ENCODE results near the gene TPM3.
A peak's percentile ranks its signal among the peaks of the same experiment; 100 is the strongest.
"Not testable (repeated sequence)": the region's sequence is repeated elsewhere in the genome, so short reads cannot be mapped to it uniquely, and the experiment has no call there.

TPM3 gene

DNA sequence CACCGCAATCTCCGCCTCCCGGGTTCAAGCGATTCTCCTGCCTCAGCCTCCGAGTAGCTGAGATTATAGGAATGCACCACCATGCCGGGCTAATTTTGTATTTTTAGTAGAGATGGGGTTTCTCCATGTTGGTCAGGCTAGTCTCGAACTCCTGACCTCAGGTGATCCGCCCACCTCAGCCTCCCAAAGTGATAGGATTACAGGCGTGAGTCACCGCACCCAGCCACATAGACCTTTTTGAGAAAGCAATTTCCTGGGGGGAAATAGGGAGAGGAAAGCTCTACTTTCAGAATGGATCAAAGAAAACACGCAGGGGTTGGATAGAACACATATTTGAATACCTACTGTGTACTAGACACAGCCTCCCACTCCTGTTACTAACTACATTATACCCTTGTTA, 13.9 kb upstream of the TPM3 start:
- DNase-seq, result peak; percentile 27
- not testable (repeated sequence) for ATAC-seq

DNA sequence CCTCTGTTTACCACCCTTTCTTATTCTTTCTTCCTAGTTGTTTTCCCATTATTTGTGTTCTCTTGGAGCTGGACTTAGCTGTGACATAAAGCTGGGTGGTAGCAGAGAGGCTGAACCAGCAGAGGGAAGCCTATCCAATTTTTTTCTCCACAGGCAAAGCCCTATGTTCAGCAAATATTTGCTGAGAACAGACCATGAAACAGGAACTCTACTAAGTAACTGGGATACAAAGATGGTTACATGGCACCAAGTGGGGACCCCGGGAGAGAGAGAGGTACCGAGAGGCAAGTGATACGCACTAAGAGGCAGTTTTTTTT, 7.6 kb upstream of the TPM3 start:
- DNase-seq, result no peak
- ATAC-seq, result no peak

DNA sequence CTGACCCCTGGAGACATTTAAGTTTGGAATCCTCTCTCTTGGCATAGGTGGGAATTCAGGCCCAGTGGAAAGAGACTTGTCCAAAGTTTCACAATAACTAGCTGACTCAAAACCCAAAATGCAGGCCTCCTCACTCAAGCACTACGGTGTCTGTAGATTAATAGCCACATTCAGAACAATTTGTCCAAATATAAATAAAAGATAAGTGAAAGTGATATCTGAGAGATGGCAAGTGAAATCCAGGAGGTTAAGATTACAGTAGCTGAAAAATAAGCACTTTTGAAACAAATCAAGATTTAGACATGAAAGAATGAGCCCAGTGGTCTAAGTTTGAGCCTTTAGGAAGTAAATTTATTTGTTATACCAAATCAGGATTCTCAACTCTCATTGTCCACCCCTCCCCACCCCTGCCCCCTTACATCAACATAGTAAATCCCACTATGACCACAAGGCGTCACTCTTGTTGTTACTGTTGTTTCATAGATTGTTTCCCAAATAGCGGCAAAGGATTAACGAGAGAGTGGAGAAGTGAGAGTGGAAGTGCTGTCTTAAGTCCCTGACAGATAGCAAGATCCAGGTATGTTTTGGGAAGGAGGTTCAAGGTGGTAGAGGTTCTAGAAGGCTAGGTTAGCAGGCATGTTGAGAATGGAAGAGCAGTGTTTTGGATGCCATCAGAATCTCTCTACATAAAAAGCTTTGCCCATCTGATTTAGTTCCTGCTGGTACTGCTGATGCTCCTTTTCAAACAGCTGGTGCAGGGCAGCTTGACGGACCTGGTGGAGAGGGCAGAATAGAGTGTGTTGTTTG, 7.1 kb upstream of the TPM3 start:
- peak; percentile 55 for ATAC-seq
- DNase-seq, result peak; percentile 41

DNA sequence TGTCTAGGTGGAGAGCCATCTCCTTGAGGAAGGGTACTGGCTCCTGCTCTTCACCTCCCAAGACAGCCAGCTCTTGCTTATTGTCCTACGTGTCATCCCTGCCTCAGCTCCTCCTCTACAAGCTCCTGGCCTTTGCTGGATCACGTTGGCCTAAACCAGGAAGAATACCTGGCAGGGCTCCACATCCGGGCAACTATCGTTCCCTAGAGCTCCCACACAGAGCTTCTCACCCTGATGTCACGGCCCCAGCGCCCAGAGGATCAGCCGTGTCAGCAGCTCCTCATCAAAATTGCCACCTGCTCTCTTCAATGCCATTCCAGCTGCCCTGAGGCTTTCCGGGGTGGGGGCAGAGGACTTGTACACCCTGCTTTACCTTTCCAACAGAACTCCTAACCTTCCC, 1.9 kb upstream of the TPM3 start:
- ATAC-seq, result no peak
- DNase-seq, result no peak

DNA sequence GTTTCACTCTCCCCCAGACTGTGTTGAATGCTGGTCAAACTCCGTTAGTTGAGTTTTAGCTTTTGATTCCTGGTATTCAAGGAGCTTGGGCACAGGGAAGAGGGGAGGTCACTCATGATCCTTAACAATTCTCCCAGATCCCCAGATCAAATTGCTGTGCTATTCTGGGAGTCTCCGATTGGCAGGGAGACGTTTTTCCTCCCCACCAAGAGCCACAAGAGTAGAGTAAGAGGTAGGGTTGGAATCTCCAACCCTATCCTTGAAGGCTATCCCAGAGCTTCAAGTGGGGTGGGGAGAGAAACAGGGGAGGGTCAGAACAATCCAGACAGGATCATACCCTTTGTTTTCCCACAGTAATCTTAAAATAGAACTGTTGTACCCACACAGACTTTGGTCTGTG, 576 bp upstream of the TPM3 start:
- no peak for ATAC-seq
- no peak for DNase-seq

DNA sequence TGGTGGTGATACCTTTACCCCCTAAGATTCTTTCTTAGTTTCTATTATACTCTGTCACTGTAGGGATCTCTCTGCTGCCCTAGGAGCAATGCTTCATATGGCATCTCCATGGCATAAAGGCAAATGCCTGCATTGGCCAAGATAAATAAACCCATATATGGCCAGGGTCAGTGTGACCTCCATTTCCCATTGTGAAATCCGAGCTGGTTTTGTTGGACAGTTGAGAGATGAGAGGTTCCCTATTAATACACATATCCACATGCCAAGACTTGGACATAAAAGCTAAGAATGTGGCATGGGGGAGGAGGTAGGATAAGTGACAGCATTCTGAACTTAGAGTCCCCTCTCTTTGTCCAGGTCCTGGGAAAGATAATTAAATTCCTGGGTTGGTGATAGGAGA, 1.4 kb downstream of the TPM3 start:
- ATAC-seq, result no peak
- DNase-seq, result no peak

DNA sequence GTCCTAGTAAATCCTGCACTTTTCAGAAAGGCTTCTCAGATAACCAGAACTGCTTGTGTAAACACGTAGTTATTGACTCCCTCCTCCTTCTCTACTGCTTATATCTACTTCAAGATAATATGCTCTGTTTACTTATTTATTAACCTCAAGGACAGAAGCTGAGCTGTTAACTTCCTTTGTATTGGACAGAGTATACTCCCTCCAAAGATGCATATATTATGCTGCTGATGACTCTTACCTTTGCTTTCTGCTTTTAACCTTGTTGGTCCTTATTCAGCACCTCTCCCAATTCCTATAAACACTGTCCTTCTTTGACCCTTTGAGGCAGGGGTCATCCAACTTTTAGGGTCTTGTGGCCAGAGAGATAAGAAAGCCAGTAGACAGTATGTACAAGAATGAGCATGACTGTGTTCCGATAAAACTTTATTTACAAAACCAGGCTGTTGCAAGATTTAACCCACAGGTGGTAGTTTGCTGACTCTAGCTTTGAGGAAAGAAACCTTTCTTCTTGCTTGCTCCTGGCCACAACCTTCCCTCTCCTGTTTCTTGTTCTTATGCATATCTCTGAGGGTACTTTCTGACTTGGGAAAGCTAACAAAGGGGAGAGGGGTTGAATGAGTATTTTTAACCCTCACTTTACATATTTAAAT, 4.9 kb downstream of the TPM3 start:
- DNase-seq, result no peak
- ATAC-seq, result no peak

DNA sequence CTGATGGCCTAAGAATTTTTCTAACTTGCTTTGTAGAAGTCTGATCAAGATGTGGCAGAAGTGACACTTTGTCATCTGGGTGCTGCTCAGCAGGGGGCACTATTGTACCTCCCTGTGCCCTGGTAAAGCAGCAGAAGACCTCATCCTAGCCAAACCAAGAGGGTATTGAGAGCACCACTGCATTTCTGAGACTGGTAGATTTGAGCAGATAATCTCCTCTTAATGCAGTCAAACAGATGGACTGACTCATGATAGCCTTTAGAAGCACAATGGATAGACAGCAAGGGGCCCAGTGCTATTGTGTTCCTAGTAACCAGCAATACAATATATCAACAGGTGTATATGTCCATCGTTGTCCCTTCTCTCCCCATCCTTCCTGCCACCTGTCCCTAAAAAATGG, 5.7 kb downstream of the TPM3 start:
- DNase-seq (peak; percentile 75), ATAC-seq (no peak)

DNA sequence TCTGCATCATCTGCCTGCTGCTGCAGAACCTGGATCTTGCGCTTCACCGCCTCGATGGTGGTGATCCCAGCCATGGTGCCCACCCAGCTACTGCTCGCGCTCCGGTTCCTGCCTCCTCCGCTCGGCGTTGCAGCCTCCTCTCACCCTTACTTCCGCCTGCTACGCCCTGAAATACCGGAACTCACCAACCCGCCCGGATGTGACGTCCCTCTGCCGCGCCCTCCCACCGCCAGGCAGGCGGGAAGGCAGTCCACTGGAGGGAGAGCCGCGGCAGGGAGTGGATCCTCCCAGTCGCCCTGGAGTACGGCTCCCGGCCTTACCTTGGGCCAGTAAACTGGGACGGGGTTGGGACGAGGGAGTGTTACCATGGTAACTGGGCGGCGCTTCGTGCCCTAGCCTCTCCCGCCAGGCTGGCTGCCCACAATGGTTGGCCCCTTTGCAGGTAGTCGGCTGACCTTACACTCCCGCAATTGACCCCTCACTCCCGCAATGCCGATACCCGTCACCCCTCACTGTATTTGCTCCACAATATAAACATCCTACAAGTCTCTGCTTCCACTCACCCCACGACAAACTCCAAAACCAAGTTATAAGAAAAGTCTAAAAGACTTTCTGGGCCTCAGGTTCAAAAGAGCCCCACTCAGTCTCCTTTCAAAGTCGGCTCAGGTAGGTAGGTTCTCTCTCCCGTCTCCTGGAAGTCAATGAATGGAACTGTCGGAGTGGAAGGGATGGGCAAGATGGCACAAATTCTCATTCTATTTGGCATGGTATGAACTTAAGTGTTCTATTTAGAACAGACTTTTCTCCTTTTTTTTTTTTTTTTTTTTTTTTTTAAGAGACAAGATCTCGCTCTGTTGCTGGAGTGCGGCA, 8.6 kb downstream of the TPM3 start:
- ATAC-seq (peak; percentile 82), DNase-seq (peak; percentile 97)

DNA sequence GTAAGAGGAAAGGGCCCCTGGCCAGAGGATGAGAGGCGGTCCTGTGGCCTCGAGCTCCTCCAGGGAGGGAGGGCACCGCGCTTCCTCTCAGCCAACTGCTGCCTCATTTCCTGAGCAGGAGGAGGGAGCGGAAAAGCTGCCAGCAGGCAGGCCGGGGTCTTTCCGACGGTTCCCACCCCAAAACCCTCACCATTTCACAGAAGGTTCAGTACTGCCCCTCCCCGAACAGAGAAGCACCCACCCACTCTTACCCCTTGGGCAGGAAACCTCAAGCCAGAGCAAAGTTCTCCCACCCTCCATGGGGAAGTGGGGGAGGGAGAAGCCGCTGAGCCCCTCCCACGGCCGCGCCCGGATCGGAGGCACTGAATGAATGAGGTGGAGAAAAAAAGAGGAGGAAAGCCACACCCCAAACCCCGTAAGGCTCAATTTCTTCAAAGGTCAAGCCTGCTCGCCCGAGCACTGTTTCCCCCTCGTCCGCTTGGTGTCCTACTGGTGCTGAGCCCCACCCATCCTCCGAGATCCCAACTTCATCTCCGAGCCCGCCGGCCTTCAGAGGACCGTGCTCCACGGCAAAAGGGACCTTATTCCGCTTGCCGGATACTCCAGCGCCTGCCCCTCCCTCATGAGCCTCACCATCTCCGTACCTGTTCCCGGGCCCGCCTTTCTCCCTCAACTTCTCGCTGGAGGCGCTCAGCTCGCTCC, 9.4 kb downstream of the TPM3 start:
- DNase-seq (peak; percentile 88), ATAC-seq (peak; percentile 83)

DNA sequence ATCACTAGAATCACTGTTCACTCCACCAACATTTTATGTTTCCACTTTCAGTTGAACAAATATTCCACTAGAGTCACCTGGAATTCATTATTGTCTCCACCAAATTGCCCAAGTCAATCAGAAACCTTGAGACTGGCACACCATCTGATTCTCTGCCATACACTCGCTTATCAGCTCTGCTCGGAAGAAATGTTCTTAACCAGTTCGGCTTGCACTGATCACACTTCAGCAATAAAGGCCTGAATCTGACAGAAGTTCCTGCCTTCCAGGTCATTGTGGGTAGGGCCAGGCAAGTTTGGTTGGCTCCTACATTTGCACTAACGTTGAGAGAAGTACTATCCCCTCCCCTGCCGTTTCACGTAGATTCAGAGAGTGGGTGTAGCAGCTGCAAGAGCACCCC, 10.0 kb downstream of the TPM3 start:
- DNase-seq (no peak), ATAC-seq (no peak)

DNA sequence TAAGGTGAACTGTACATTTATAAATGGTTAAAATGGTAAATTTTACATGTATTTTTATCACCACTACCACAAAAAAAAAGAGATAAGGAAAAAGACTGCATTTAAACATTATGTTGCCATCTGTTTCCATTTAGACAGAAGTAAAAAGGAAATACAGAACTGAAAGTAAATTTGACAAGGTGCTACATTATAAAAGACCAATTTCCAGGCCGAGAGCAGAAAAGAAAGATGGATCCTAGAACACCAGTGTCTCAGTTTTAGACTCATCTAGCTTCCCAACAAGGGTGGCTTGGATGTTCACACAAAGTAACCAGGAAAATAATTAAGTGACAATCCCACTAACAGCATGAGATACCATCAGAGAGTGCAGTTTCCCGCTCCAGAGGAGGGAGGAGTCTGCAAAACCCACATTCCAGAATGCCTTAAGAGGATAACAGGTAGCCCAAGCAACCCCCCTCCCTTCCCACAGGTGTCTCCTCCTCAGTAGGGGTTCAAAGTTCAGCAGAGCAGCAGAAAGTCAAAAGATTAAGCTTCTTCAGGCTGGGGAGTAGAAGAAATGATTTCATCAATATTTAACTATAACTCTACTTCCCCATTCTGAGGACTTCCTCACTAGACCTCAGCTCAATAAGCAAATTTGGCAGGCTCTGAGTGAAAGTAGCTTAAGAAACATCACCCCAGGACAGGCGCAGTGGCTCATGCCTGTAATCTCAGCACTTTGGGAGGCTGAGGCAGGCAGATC, 11.8 kb downstream of the TPM3 start:
- no peak for DNase-seq
- ATAC-seq, result no peak

DNA sequence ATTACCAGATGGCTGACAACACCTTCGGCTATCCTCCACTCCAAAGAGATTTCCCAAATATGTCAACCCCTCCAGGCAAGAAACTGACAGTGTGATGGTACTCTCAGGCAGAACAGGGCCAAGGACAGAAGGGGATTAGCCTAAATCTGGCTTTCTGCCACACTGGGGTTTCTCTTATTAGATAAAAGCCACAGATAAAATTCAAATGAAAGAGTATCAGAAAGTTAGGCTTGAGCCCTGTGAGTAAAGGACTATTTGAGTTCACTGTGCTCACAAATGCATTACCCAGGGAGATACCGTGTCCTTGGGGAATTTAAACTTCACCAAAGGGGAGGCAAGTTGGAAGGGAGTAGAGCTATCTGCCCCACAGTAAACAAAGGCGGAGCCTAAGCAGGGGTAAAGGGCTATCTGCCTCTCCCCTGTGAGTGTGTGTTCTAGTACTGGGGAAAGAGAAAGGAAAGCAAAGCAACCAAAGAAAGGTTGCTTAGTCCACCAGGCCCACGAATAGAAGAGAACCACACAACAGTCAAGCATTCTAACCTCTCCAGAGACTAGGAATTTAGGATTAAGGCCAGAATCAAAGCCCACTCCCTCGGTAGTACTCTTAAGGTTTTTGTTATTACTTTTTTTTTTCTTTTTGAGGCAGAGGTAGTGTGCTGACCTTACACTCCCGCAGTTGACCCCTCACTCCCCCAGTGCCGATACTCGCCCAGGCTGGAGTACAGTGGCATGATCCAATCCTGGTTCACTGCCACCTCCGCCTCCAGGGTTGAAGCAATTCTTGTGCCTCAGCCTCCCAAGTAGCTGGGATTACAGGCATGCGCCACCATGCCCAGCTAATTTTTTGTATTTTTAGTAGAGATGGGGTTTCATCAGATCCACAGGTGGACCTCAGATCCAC, 12.7 kb downstream of the TPM3 start:
- no peak for ATAC-seq
- no peak for DNase-seq

DNA sequence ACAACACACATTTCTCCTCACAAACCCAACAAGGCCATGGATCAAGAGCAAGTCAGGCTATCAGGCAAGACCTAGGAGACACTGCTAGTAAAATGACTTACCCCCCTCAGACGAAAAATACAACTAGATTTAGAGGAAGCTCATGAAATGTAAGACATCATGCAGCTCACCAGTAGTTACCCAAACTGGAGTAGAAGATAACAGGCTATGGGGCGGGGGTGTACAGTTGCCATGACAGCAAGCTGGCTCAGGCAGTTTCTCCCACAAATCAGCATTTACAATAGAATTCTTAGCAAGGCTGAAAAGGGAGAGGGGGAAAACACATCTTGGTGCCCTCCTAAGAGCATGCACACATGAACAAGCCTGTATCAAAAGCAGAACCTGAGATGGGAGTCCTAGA, 13.9 kb downstream of the TPM3 start:
- DNase-seq (no peak), ATAC-seq (no peak)

DNA sequence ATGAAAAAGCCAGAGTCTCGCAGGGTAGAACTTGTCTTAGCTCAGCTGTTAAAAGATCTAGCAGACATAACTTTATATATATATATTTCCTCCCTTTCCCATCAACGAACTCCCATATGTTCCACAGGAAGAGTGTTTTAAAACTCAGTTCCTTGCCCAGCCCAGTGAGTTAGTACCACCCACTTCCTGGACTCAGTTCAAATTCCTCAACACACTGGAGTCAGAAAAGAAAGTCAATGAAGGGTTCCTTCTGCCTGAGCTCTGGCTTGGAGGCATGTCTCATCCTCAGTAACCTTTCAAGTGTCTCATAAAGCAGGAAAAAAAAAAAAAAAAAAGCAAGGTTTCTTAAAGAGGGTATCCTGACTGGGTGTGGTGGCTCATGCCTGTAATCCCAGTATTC, 15.6 kb downstream of the TPM3 start:
- no peak for ATAC-seq
- DNase-seq, result no peak

DNA sequence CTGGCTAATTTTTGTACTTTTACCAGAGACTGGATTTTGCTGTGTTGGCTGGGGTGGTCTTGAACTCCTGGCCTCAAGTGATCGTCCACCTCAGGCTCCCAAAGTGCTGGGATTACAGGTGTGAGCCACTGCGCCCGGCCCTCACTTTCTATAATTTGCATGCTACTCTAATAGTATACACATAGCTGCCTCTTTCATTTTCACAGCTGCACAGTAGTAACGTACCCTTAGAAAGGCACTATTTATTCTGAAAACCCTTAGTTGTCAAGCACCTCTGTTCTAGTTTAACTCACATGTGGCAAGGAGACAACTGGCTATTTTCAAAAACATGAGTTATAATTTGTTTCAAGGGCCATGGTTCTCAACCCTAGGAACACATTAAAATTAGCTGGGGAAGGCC, 17.2 kb downstream of the TPM3 start:
- no peak for DNase-seq
- ATAC-seq, result no peak

DNA sequence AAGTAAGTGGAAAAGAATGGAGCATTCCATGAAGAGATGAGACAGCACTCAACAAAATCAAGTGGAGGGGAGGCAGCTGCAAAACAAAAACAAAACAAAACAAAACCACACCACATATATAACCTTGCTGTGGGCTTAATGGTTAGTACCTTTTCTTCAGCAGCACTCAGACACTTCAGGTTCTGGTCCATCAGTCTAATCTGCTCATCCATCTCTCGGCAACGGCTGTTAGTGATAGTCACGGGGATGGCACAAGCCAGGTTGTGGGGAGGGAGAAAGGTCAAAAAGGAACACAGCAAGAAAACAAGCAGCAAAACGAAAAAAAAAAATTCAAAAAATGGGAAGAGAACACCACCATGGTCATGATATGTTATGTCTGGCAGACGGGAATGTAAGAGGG, 20.0 kb downstream of the TPM3 start:
- ATAC-seq (no peak), DNase-seq (no peak)

DNA sequence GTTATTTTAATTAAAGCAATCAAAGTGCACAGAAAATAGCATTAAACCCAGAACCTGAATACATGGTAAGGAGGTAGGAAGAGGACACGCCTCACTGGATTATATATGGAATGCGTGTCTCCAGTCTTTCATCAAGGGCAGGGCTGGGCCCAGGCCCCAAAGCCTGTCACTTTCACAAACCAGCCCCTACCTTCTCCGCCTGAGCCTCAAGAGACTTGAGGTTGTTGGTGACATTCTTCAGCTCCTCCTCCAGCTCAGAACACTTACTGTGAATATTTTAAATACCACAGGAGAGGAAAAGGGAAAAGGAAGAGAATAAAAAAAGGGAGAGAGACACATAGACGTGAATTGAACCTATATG, 20.7 kb downstream of the TPM3 start:
- peak; percentile 12 for ATAC-seq
- no peak for DNase-seq

DNA sequence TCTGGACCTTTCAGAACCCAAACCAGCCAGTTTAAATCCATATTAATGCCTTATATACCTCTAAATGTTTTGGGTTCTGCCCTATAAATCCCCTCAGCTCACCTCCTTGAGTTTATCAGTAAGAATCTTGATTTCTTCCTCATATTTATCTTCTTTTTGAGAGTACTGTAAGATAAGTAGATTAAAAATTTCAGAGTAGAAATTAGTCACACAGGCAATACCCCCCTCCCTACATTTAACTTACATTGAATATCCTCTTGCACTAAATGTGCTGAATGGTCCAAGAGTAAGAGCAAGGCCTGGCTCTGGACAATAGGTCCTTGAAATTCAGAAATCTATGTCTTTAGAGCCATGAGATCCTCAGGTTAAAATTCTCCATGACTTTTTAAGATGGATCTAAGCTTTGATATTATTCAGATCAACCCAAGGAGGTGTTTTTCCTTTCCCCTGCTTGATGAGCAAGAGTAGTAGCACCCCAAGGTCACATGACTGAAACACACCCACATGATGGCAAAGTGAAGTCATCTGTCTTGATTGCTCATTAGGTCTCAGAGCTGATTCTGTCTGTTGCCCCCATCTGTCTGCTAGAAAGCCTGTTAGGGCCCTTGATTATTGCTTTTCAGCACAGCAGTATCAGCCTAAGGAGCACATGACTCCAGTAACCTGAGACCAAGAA, 21.2 kb downstream of the TPM3 start:
- DNase-seq, result peak; percentile 50
- peak; percentile 97 for ATAC-seq

DNA sequence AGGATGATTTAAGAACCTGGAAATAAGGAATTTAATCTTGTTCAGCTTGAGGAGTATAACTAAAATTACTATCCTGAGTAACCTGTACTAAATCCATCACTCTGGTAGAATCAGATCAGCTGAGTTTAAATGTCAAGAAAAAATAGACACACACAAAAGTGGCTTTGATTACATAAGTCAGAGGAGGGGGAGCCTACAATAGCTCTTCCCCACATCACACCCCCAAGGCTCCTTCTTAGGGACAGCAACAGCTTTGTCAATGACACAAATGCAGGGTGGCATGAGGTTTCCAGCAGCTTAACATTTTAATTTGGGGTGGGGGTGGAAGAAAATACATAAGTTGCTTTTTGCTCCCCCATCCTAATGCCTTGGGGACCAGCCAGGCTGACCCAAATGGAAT, 24.4 kb downstream of the TPM3 start:
- DNase-seq, result no peak
- ATAC-seq, result no peak
